ENCODE measurements around the gene MARCHF10.

DNA sequence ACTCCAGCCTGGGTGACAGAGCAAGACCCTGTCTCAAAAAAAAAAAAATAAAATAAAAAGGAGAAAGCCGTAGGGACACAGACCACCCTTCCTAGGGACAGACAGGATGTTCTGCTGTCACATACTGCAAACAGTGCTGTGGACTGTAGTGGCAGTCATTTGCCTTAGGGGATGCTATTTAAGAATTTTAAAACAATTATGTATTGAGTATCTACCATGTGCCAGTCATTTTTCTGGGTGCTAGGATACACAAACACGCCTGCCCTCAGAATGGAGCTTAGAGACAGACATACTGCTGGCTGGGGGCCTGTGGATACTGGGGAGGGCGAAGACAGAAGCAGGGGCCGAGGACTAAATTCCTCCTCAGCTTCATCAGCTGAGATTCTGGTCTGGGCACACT is 135.2 kb downstream of the MARCHF10 start:
- no peak for TF ChIP-seq POLR2A (IDR thresholded peaks at IDR 0.05)
- no peak for TF ChIP-seq CTCF (IDR thresholded peaks at IDR 0.05)
